Neutrophil (primary cell): ENCODE data around the gene HDAC3.

Experiments used
- H3K27ac ChIP-seq: fragments of 200-600 bp; sonication (generic); 2 replicates; pipeline ENCODE4 v1.5.1; 2016; ENCODE audit warnings: mild to moderate bottlenecking, moderate library complexity
- H3K27me3 ChIP-seq: fragments of 200-600 bp; sonication (generic); 2 replicates; pipeline ENCODE4 v1.6.0; 2016; ENCODE audit warnings: mild to moderate bottlenecking
- H3K36me3 ChIP-seq: fragments of 200-600 bp; sonication (generic); 2 replicates; pipeline ENCODE4 v1.5.1; 2017
- H3K4me1 ChIP-seq, 2 experiments: fragments of 200-600 bp in 1 of 2; sonication (generic) in 1 of 2; 1 replicate in 1 of 2; 2 replicates in 1 of 2; pipeline versions ENCODE4 v1.5.1 to v1.6.1; 2013 to 2016; ENCODE audit warnings: low read depth in 1 of 2, low read length in 1 of 2, mild to moderate bottlenecking in 1 of 2, moderate library complexity in 1 of 2; ENCODE audit not compliant: control insufficient read depth in 1 of 2, insufficient read depth in 1 of 2
- H3K4me3 ChIP-seq, 2 experiments: fragments of 200-600 bp in 1 of 2; sonication (generic) in 1 of 2; 1 replicate in 1 of 2; 2 replicates in 1 of 2; pipeline ENCODE4 v1.5.1; 2013 to 2016; ENCODE audit warnings: low read depth in 1 of 2, low read length in 1 of 2, mild to moderate bottlenecking in 1 of 2, moderate library complexity in 1 of 2
- H3K9me3 ChIP-seq: fragments of 200-600 bp; sonication (generic); 2 replicates; pipeline ENCODE4 v1.5.1; 2016
- CTCF ChIP-seq: fragments of 200-600 bp; sonication (generic); IDR thresholded peaks from 2 replicates; pipeline ENCODE4 v1.5.1; 2016; ENCODE audit warnings: antibody characterized with exemption

HDAC3 gene

GRCh38 chr5:141598391-141599345 lies 38.0 kb downstream of the HDAC3 start:
- H3K27me3 ChIP-seq, result no peaks in the 10 kb centered on the region
- H3K9me3 ChIP-seq, result no peaks in the 10 kb centered on the region
- H3K4me3 ChIP-seq, result no peak overlapping the region
- peak overlapping the region; percentile 64 for H3K27ac ChIP-seq
- peaks cover 73 to 75% of the 10 kb centered on the region in 2 experiments for H3K4me1 ChIP-seq
- no peak for TF ChIP-seq CTCF
- peaks cover 10% of the 10 kb centered on the region for H3K36me3 ChIP-seq

GRCh38 chr5:141597814-141598213 lies 38.8 kb downstream of the HDAC3 start:
- peaks cover 67 to 69% of the 10 kb centered on the region in 2 experiments for H3K4me1 ChIP-seq
- no peaks in the 10 kb centered on the region for H3K27me3 ChIP-seq
- no peak for TF ChIP-seq CTCF
- H3K36me3 ChIP-seq, result peaks cover 10% of the 10 kb centered on the region
- H3K27ac ChIP-seq, result peak overlapping the region; percentile 64
- H3K9me3 ChIP-seq, result no peaks in the 10 kb centered on the region
- H3K4me3 ChIP-seq, result no peak overlapping the region

GRCh38 chr5:141597394-141597793 lies 39.3 kb downstream of the HDAC3 start:
- no peaks in the 10 kb centered on the region for H3K9me3 ChIP-seq
- peaks cover 67 to 68% of the 10 kb centered on the region in 2 experiments for H3K4me1 ChIP-seq
- no peaks in the 10 kb centered on the region for H3K27me3 ChIP-seq
- no peak overlapping the region for H3K4me3 ChIP-seq
- peaks cover 10% of the 10 kb centered on the region for H3K36me3 ChIP-seq
- no peak for TF ChIP-seq CTCF
- H3K27ac ChIP-seq, result peak overlapping the region; percentile 64

- peaks cover 66 to 68% of the 10 kb centered on the region in 2 experiments for H3K4me1 ChIP-seq
Observed at GRCh38 chr5:141596867-141597266, 39.8 kb downstream of the HDAC3 start.

GRCh38 chr5:141590127-141590526 lies 46.5 kb downstream of the HDAC3 start:
- Histone ChIP-seq H3K9me3 (no peaks in the 10 kb centered on the region), H3K36me3 (peaks cover 30% of the 10 kb centered on the region), H3K27ac (peak overlapping the region; percentile 88), H3K4me1 (peaks cover 38 to 42% of the 10 kb centered on the region in 2 experiments), H3K4me3 (peak overlapping the region; percentile 14 to 29), H3K27me3 (no peaks in the 10 kb centered on the region)
- TF ChIP-seq CTCF, result no peak

More at GRCh38 chr5:141596867-141597266, 39.8 kb downstream of the HDAC3 start:
- H3K9me3 ChIP-seq, result no peaks in the 10 kb centered on the region
- no peak for TF ChIP-seq CTCF
- peaks cover 10% of the 10 kb centered on the region for H3K36me3 ChIP-seq
- no peaks in the 10 kb centered on the region for H3K27me3 ChIP-seq
- H3K4me3 ChIP-seq, result no peak overlapping the region
- H3K27ac ChIP-seq, result peak overlapping the region; percentile 64
